Neural cell (in vitro differentiated cells): ENCODE measurements around the gene TGFBR2.

Source experiments
- CTCF ChIP-seq: fragments of 450-650 bp; IDR thresholded peaks from 2 replicates; pipeline ENCODE4 v1.5.1; 2014; ENCODE audit warnings: antibody characterized with exemption, mild to moderate bottlenecking, moderate library complexity; ENCODE audit not compliant: poor library complexity, severe bottlenecking
- EP300 ChIP-seq: fragments of 450-650 bp; conservative IDR thresholded peaks from 2 replicates; pipeline ENCODE4 v1.6.1; 2014; ENCODE audit warnings: antibody characterized with exemption, mild to moderate bottlenecking, moderate library complexity; ENCODE audit not compliant: poor library complexity, severe bottlenecking
- EZH2 ChIP-seq: fragments of 200-600, 300-800 bp; shearing (Covaris generic), sonication (generic); IDR thresholded peaks from 2 replicates; pipeline ENCODE4 v1.6.1; 2014; ENCODE audit warnings: antibody characterized with exemption, low read length, borderline replicate concordance, mild to moderate bottlenecking; ENCODE audit not compliant: insufficient read depth, poor library complexity, severe bottlenecking
- MXI1 ChIP-seq: fragments of 450-650 bp; conservative IDR thresholded peaks from 2 replicates; pipeline ENCODE4 v1.6.1; 2014; ENCODE audit warnings: antibody characterized with exemption, mild to moderate bottlenecking; ENCODE audit not compliant: poor library complexity, severe bottlenecking
- POLR2AphosphoS5 ChIP-seq: IDR thresholded peaks from 2 replicates; pipeline ENCODE4 v1.6.1; 2012
- RAD21 ChIP-seq: fragments of 450-650 bp; conservative IDR thresholded peaks from 2 replicates; pipeline ENCODE4 v1.6.1; 2014; ENCODE audit warnings: antibody characterized with exemption, mild to moderate bottlenecking, moderate library complexity
- TF ChIP-seq, protein P1 (sequence below): IDR thresholded peaks from 2 replicates; pipeline ENCODE4 v1.6.1; 2012; ENCODE audit warnings: borderline replicate concordance

GRCh38 chr3:30741889-30742288 is 135.5 kb downstream of the TGFBR2 start:
- no peak for TF ChIP-seq EP300
- TF ChIP-seq, protein P1, sequence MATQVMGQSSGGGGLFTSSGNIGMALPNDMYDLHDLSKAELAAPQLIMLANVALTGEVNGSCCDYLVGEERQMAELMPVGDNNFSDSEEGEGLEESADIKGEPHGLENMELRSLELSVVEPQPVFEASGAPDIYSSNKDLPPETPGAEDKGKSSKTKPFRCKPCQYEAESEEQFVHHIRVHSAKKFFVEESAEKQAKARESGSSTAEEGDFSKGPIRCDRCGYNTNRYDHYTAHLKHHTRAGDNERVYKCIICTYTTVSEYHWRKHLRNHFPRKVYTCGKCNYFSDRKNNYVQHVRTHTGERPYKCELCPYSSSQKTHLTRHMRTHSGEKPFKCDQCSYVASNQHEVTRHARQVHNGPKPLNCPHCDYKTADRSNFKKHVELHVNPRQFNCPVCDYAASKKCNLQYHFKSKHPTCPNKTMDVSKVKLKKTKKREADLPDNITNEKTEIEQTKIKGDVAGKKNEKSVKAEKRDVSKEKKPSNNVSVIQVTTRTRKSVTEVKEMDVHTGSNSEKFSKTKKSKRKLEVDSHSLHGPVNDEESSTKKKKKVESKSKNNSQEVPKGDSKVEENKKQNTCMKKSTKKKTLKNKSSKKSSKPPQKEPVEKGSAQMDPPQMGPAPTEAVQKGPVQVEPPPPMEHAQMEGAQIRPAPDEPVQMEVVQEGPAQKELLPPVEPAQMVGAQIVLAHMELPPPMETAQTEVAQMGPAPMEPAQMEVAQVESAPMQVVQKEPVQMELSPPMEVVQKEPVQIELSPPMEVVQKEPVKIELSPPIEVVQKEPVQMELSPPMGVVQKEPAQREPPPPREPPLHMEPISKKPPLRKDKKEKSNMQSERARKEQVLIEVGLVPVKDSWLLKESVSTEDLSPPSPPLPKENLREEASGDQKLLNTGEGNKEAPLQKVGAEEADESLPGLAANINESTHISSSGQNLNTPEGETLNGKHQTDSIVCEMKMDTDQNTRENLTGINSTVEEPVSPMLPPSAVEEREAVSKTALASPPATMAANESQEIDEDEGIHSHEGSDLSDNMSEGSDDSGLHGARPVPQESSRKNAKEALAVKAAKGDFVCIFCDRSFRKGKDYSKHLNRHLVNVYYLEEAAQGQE: no peak
- TF ChIP-seq CTCF: no peak
- TF ChIP-seq MXI1: no peak
- no peak for TF ChIP-seq EZH2
- no peak for TF ChIP-seq POLR2AphosphoS5
- no peak for TF ChIP-seq RAD21
